GM23248 (cell line): ENCODE data around the gene NEIL1. TPM values are rescaled to one million over a fixed set of nuclear protein-coding genes. Genes with fewer than 3 reads are reported as not detected.

Experiments used
- DNase-seq: peaks from one replicate; pipeline ENCODE4 v3.0.0-alpha.2; 2015
- H2AFZ ChIP-seq: fragments of 200-600 bp; sonication (generic); 2 replicates; pipeline ENCODE4 v1.6.1; 2016; ENCODE audit warnings: antibody characterized with exemption
- H3F3A ChIP-seq: fragments of 200-600 bp; sonication (generic); 2 replicates; pipeline ENCODE4 v1.6.1; 2016; ENCODE audit warnings: mild to moderate bottlenecking, antibody characterized with exemption, mixed run types; ENCODE audit not compliant: insufficient read depth
- H3K27ac ChIP-seq: fragments of 200-600 bp; sonication (generic); 2 replicates; pipeline ENCODE4 v1.5.1; 2016; ENCODE audit warnings: mild to moderate bottlenecking
- H3K27me3 ChIP-seq: fragments of 200-600 bp; sonication (generic); replicated peaks from 2 replicates; pipeline ENCODE4 v1.6.1; 2016; ENCODE audit warnings: mild to moderate bottlenecking; ENCODE audit not compliant: insufficient read depth
- H3K36me3 ChIP-seq: fragments of 200-600 bp; sonication (generic); 2 replicates; pipeline ENCODE4 v1.6.1; 2016; ENCODE audit warnings: low read depth, mild to moderate bottlenecking
- H3K4me1 ChIP-seq: fragments of 200-600 bp; sonication (generic); 2 replicates; pipeline ENCODE4 v1.6.1; 2016; ENCODE audit warnings: mild to moderate bottlenecking; ENCODE audit not compliant: insufficient read depth
- H3K4me2 ChIP-seq: fragments of 200-600 bp; sonication (generic); one replicate; pipeline ENCODE4 v1.6.1; 2016; ENCODE audit warnings: mild to moderate bottlenecking; ENCODE audit not compliant: unreplicated experiment
- H3K4me3 ChIP-seq: fragments of 200-600 bp; sonication (generic); 2 replicates; pipeline ENCODE4 v1.5.1; 2016; ENCODE audit warnings: mild to moderate bottlenecking
- H3K79me2 ChIP-seq: fragments of 200-600 bp; sonication (generic); 2 replicates; pipeline ENCODE4 v1.6.1; 2016; ENCODE audit warnings: mild to moderate bottlenecking; ENCODE audit not compliant: insufficient read depth
- H3K9ac ChIP-seq: fragments of 200-600 bp; sonication (generic); 2 replicates; pipeline ENCODE4 v1.6.1; 2016; ENCODE audit warnings: mild to moderate bottlenecking
- H3K9me2 ChIP-seq: fragments of 200-600 bp; sonication (generic); 2 replicates; pipeline ENCODE4 v1.6.1; 2016; ENCODE audit warnings: mixed run types, mild to moderate bottlenecking, moderate library complexity; ENCODE audit not compliant: insufficient read depth
- H3K9me3 ChIP-seq: fragments of 200-600 bp; sonication (generic); one replicate; pipeline ENCODE4 v1.6.1; 2017; ENCODE audit warnings: low read depth
- H4K20me1 ChIP-seq: fragments of 200-600 bp; sonication (generic); 2 replicates; pipeline ENCODE4 v1.6.0; 2016; ENCODE audit not compliant: insufficient read depth
- EZH2 ChIP-seq: fragments of 200-600 bp; sonication (generic); IDR thresholded peaks from 2 replicates; pipeline ENCODE4 v1.6.1; 2018; ENCODE audit warnings: antibody characterized with exemption, mild to moderate bottlenecking; ENCODE audit not compliant: insufficient read depth, poor library complexity, severe bottlenecking
- EZH2phosphoT487 ChIP-seq: fragments of 200-600 bp; sonication (generic); IDR thresholded peaks from 2 replicates; pipeline ENCODE4 v1.6.1; 2018; ENCODE audit warnings: antibody characterized with exemption, moderate library complexity, mild to moderate bottlenecking, low read depth; ENCODE audit not compliant: insufficient read depth
- WGBS, 2 experiments: methylation state at CpG; one replicate each; pipeline ENCODE4 v1.1.6; 2015 to 2017; ENCODE audit warnings: low lambda C conversion rate in 2 of 2, low coverage in 1 of 2; ENCODE audit errors: missing lambda C conversion rate in 2 of 2; 5-methylcytosine and 5-hydroxymethylcytosine counted together
- in situ Hi-C: fragments of 300-500 bp; cut with MboI; formaldehyde crosslinking; loops from 2 replicates; pipeline ENCODE4 v1.15.0; 2020
- microRNA counts: library from miRNA; unstranded; fragments of <30 nt; microRNA quantifications from one replicate; lab custom pipeline; 2016
- microRNA-seq: library from miRNA; unstranded; fragments of <30 nt; microRNA quantifications from one replicate; pipeline ENCODE4, GENCODE V29; 2016; ENCODE audit warnings: borderline number of aligned reads
- polyA plus RNA-seq: library from polyadenylated mRNA; unstranded; fragments of >200 nt; fragmentation: Nextera tagmentation; extraction: Ambion mirVana; gene quantifications from 2 replicates; pipeline ENCODE4 v1.2.1, GENCODE V29; 2016
- total RNA-seq: library from RNA; depleted of rRNA; stranded (reverse); fragments of >200 nt; shearing (Covaris generic); gene quantifications from 2 replicates; pipeline ENCODE4 v1.2.3, GENCODE V29; 2014; rRNA removed

Gene NEIL1
- total and polyA plus RNA-seq, 2 experiments from 2014 or later = 3.9 to 15.9 TPM

- Histone ChIP-seq H3K36me3 (peaks cover 79% of the 10 kb centered on the region), H4K20me1 (no peaks in the 10 kb centered on the region), H3K9me3 (no peaks in the 10 kb centered on the region), H2AFZ (no peak overlapping the region), H3K27me3 (no peaks in the 10 kb centered on the region), H3K4me3 (no peak overlapping the region), H3K4me1 (no peaks in the 10 kb centered on the region), H3K79me2 (0 out of 2 replicates have a peak, but pooled peaks cover 8% of the 10 kb centered on the region), H3K9me2 (no peaks in the 10 kb centered on the region), H3K27ac (no peak overlapping the region), H3F3A (no peaks in the 10 kb centered on the region), H3K4me2 (no peak overlapping the region), H3K9ac (no peak overlapping the region)
- in situ Hi-C loops = no loop called here
- 100% methylated on average over 1 of the region's 1 CpG for WGBS, 2 experiments
- DNase-seq = no peak
- no peak for TF ChIP-seq EZH2phosphoT487
- TF ChIP-seq EZH2 = no peak
Observed at GRCh38 chr15:75389791-75390382, 43.0 kb downstream of the NEIL1 start.

DNA sequence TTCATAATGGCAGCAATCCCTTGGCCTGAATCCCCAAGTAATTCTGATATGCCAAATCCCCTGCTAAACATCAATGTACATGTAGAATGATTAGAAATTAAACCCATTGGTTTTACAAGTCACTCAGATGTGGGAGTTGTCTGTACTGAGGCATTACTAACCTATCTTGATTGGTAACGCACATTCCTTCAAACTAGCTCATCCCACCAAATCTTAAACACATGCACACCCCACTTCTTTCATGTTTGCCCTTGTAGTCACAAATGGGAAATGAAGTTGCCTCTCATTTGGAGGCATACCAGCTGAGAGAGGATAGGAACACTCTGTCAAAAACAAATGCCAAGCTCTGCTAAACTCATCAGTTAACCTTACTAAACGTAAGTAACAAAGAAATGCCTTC, 50.7 kb downstream of the NEIL1 start:
- no peaks in the 10 kb centered on the region for H3K9me3 ChIP-seq
- H3K27ac ChIP-seq = peak overlapping the region; percentile 21
- no peaks in the 10 kb centered on the region for H4K20me1 ChIP-seq
- in situ Hi-C loops = no loop called here
- no peak overlapping the region for H2AFZ ChIP-seq
- H3K4me3 ChIP-seq = no peak overlapping the region
- no peaks in the 10 kb centered on the region for H3K9me2 ChIP-seq
- no peaks in the 10 kb centered on the region for H3K27me3 ChIP-seq
- TF ChIP-seq EZH2phosphoT487 (no peak), EZH2 (no peak)
- peak; percentile 64 for DNase-seq
- WGBS, 2 experiments = 84 to 90% methylated on average over 2 of the region's 2 CpGs
- peaks cover 64% of the 10 kb centered on the region for H3K36me3 ChIP-seq
- H3K9ac ChIP-seq = no peak overlapping the region
- peaks cover 10% of the 10 kb centered on the region for H3K4me1 ChIP-seq
- peaks cover 9% of the 10 kb centered on the region; the same call in 1 of the 2 replicates for H3F3A ChIP-seq
- H3K4me2 ChIP-seq = no peak overlapping the region
- H3K79me2 ChIP-seq = peaks cover 12% of the 10 kb centered on the region

DNA sequence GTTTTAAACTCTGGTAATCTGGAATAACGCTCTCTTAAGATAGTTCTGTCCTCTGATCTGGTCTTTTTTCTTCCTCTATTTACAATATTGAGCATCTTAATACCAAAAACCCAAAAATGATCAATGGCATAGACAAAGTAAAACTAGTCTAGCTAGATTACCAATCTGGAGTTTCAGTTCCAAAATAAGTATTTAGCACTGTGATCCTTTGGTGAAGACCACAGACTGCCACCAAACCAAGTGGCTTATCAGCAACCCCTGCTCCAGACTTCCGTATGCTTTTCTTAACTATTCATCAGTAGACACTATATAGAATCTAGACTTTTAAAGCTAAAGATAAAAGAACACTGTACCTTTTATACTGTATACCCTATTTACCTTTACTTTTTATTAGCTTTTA, 57.1 kb downstream of the NEIL1 start:
- WGBS, 2 experiments = 95 to 99% methylated on average over 2 of the region's 2 CpGs
- Histone ChIP-seq H3K36me3 (peaks cover 56% of the 10 kb centered on the region), H3K4me1 (no peaks in the 10 kb centered on the region)

More for the DNA sequence above, 57.1 kb downstream of the NEIL1 start:
- H3K9me2 ChIP-seq = no peaks in the 10 kb centered on the region
- no peak overlapping the region for H3K4me2 ChIP-seq
- no peaks in the 10 kb centered on the region for H4K20me1 ChIP-seq
- H3K27me3 ChIP-seq = no peaks in the 10 kb centered on the region
- no peaks in the 10 kb centered on the region for H3K79me2 ChIP-seq
- H3K9ac ChIP-seq = no peak overlapping the region
- H3K9me3 ChIP-seq = no peaks in the 10 kb centered on the region
- in situ Hi-C loops = no loop called here
- no peak overlapping the region for H2AFZ ChIP-seq
- H3K4me3 ChIP-seq = no peak overlapping the region
- no peak overlapping the region for H3K27ac ChIP-seq
- no peak for TF ChIP-seq EZH2
- no peak for TF ChIP-seq EZH2phosphoT487
- DNase-seq = no peak
- no peaks in the 10 kb centered on the region for H3F3A ChIP-seq

MicroRNAs encoded within 50 kb of the gene (microRNA counts, 767-probe panel; counts per million panel counts)
- microRNA hsa-miR-631 (lab: Ali Mortazavi, UCI) = 447 counts per million, percentile 86 among the panel's probes with 10 or more counts

Small RNAs within 50 kb of the gene (microRNA-seq; reads per million reads assigned to microRNA genes)
- gene MIR631 = not detected

Other genes starting within 250 kb of the NEIL1 start
- gene C15orf39, start 145.2 kb upstream of the NEIL1 start, total RNA-seq = 8.1 and 12.5 TPM in 2 replicates
- 4.7 and 5.1 TPM in 2 replicates for gene C15orf39, start 145.2 kb upstream of the NEIL1 start, polyA plus RNA-seq
- not detected in 2 replicates for gene GOLGA6C, start 88.7 kb upstream of the NEIL1 start, total RNA-seq
- not detected in 2 replicates for gene GOLGA6C, start 88.7 kb upstream of the NEIL1 start, polyA plus RNA-seq
- not detected in 2 replicates for gene GOLGA6D, start 64.2 kb upstream of the NEIL1 start, total RNA-seq
- gene GOLGA6D, start 64.2 kb upstream of the NEIL1 start, polyA plus RNA-seq = not detected in 2 replicates
- gene COMMD4, start 11.0 kb upstream of the NEIL1 start, total RNA-seq = 82.0 and 96.5 TPM in 2 replicates
- 80.9 and 82.5 TPM in 2 replicates for gene COMMD4, start 11.0 kb upstream of the NEIL1 start, polyA plus RNA-seq
- gene MAN2C1, start 21.6 kb downstream of the NEIL1 start, total RNA-seq = 110 and 141 TPM in 2 replicates
- 47.6 and 53.0 TPM in 2 replicates for gene MAN2C1, start 21.6 kb downstream of the NEIL1 start, polyA plus RNA-seq
- 27.7 and 34.8 TPM in 2 replicates for gene SIN3A, start 104.7 kb downstream of the NEIL1 start, total RNA-seq
- gene SIN3A, start 104.7 kb downstream of the NEIL1 start, polyA plus RNA-seq = 11.7 and 13.9 TPM in 2 replicates
- gene PTPN9, start 232.3 kb downstream of the NEIL1 start, total RNA-seq = 28.8 and 30.6 TPM in 2 replicates
- 17.6 and 19.9 TPM in 2 replicates for gene PTPN9, start 232.3 kb downstream of the NEIL1 start, polyA plus RNA-seq